ENCODE results near the gene PRKACA. TPM values are rescaled to one million over a fixed set of nuclear protein-coding genes. Genes with fewer than 3 reads are reported as not detected.

The PRKACA gene
- total RNA-seq, 1 donor from 2014 or later = 82.9 TPM

DNA sequence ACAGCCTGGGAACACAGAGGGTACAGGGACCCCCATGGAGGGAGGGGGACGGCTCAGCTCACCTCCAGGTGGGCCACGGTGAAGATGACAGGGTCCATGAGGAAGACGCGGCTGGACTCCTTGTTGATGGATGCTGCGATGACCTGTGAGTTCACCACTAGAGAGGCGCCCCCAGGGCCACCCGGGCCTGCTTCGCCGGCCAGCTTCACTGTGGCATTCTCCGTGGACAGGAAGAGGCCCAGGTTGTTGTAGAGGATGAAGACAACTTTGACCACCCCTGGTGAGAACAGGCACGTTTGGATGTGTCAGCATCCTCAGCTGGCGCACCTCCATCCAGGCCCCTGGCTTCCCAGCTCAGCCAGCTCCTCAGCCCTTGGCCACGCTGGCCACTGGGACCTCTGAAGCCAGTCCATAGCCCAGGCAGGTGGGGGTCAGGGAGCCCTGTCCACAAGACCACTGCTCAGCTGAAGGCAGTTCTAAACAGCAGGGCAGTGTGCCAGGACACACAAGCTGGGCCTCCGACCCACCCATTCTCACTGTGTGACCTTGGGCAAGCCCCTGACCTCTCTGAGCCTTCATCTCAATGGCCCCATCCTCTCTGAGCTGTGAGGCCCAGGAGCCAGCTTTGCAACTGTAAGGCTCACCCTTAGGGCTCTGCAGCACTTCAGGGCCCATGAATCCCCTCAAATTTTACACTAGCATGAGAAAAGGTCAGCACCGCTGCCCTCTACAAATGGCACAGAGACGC, 40.9 kb upstream of the PRKACA start:
- Mint-ChIP-seq H3K27me3 (ENCODE audit: unreplicated experiment) (peaks cover 11% of the 10 kb centered on the region), H3K9me3 (ENCODE audit: unreplicated experiment) (peaks cover 2% of the 10 kb centered on the region), H3K36me3 (ENCODE audit: unreplicated experiment) (peaks cover 4% of the 10 kb centered on the region), H3K4me3 (ENCODE audit: unreplicated experiment) (no peak overlapping the region), H3K4me1 (ENCODE audit: low read depth, unreplicated experiment) (peaks cover 9% of the 10 kb centered on the region), H3K27ac (ENCODE audit: unreplicated experiment) (no peak overlapping the region)
- DNase-seq = no peak
- TF ChIP-seq, protein P1, sequence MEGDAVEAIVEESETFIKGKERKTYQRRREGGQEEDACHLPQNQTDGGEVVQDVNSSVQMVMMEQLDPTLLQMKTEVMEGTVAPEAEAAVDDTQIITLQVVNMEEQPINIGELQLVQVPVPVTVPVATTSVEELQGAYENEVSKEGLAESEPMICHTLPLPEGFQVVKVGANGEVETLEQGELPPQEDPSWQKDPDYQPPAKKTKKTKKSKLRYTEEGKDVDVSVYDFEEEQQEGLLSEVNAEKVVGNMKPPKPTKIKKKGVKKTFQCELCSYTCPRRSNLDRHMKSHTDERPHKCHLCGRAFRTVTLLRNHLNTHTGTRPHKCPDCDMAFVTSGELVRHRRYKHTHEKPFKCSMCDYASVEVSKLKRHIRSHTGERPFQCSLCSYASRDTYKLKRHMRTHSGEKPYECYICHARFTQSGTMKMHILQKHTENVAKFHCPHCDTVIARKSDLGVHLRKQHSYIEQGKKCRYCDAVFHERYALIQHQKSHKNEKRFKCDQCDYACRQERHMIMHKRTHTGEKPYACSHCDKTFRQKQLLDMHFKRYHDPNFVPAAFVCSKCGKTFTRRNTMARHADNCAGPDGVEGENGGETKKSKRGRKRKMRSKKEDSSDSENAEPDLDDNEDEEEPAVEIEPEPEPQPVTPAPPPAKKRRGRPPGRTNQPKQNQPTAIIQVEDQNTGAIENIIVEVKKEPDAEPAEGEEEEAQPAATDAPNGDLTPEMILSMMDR (IDR thresholded peaks at IDR 0.05; ENCODE audit: partially characterized antibody, unreplicated experiment) = no peak

- Mint-ChIP-seq H3K4me1 (ENCODE audit: low read depth, unreplicated experiment) (peaks cover 14% of the 10 kb centered on the region), H3K4me3 (ENCODE audit: unreplicated experiment) (no peak overlapping the region), H3K27ac (ENCODE audit: unreplicated experiment) (no peak overlapping the region), H3K36me3 (ENCODE audit: unreplicated experiment) (peaks cover 4% of the 10 kb centered on the region), H3K9me3 (ENCODE audit: unreplicated experiment) (peaks cover 2% of the 10 kb centered on the region), H3K27me3 (ENCODE audit: unreplicated experiment) (peaks cover 13% of the 10 kb centered on the region)
- DNase-seq = no peak
- TF ChIP-seq, protein P1 (IDR thresholded peaks at IDR 0.05; ENCODE audit: partially characterized antibody, unreplicated experiment) = no peak
Measured at GRCh38 chr19:14156971-14157717, 39.6 kb upstream of the PRKACA start.

GRCh38 chr19:14156122-14156521, 38.6 kb upstream of the PRKACA start:
- TF ChIP-seq, protein P1 (IDR thresholded peaks at IDR 0.05; ENCODE audit: partially characterized antibody, unreplicated experiment) = no peak
- H3K27me3 Mint-ChIP-seq (ENCODE audit: unreplicated experiment) = peaks cover 12% of the 10 kb centered on the region
- no peak overlapping the region for H3K27ac Mint-ChIP-seq (ENCODE audit: unreplicated experiment)
- H3K9me3 Mint-ChIP-seq (ENCODE audit: unreplicated experiment) = peaks cover 2% of the 10 kb centered on the region
- peaks cover 14% of the 10 kb centered on the region for H3K4me1 Mint-ChIP-seq (ENCODE audit: low read depth, unreplicated experiment)
- peaks cover 4% of the 10 kb centered on the region for H3K36me3 Mint-ChIP-seq (ENCODE audit: unreplicated experiment)
- no peak overlapping the region for H3K4me3 Mint-ChIP-seq (ENCODE audit: unreplicated experiment)
- DNase-seq = no peak

DNA sequence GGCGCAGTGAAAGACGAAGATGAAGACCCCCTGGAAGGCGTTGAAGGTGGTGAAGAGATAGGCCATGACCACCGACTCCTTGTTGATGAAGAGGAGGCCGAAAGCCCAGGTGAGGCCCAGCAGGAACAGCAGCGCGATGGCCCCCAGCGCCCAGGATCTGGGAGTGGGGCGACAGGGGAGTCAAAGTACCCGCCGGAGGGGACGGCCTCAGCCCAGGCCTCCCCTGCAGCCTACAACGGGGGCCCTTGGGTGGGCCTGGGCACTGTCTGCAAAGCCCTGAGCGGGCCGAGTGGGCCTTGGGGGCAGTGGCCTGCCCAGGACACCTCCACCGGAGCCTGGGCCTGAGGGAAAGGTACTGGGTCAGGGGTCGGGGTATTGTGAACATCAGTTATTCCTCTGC, 37.8 kb upstream of the PRKACA start:
- peaks cover 2% of the 10 kb centered on the region for H3K9me3 Mint-ChIP-seq (ENCODE audit: unreplicated experiment)
- no peak overlapping the region for H3K27ac Mint-ChIP-seq (ENCODE audit: unreplicated experiment)
- peaks cover 9% of the 10 kb centered on the region for H3K4me1 Mint-ChIP-seq (ENCODE audit: low read depth, unreplicated experiment)
- H3K27me3 Mint-ChIP-seq (ENCODE audit: unreplicated experiment) = peaks cover 12% of the 10 kb centered on the region
- TF ChIP-seq, protein P1 (IDR thresholded peaks at IDR 0.05; ENCODE audit: partially characterized antibody, unreplicated experiment) = no peak
- peaks cover 4% of the 10 kb centered on the region for H3K36me3 Mint-ChIP-seq (ENCODE audit: unreplicated experiment)
- no peak for DNase-seq
- H3K4me3 Mint-ChIP-seq (ENCODE audit: unreplicated experiment) = no peak overlapping the region

DNA sequence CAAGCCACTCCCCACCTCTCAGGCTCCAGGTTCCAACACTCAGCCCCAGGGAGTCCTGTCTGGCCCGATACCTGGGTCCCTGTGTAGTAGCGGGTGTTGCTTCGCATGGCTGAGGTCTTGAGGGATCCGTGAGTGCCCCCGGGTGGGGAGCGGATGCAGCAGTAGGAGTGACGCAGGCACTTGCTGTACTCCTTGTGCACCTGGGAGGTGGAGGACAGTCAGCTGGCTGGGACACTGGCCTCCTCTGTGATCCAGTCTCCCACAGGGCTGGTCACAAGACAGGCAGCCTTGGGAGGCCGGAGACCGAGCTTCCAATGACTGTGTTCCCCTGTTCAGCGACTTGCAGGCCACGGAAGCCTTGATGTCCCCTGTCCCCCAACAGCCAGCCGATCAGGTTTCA, 35.2 kb upstream of the PRKACA start:
- no peak for DNase-seq
- peaks cover 15% of the 10 kb centered on the region for H3K27me3 Mint-ChIP-seq (ENCODE audit: unreplicated experiment)
- H3K9me3 Mint-ChIP-seq (ENCODE audit: unreplicated experiment) = peaks cover 4% of the 10 kb centered on the region
- peaks cover 4% of the 10 kb centered on the region for H3K36me3 Mint-ChIP-seq (ENCODE audit: unreplicated experiment)
- H3K4me1 Mint-ChIP-seq (ENCODE audit: low read depth, unreplicated experiment) = peaks cover 14% of the 10 kb centered on the region
- TF ChIP-seq, protein P1 (IDR thresholded peaks at IDR 0.05; ENCODE audit: partially characterized antibody, unreplicated experiment) = no peak
- peak overlapping the region; percentile 67 for H3K27ac Mint-ChIP-seq (ENCODE audit: unreplicated experiment)
- no peak overlapping the region for H3K4me3 Mint-ChIP-seq (ENCODE audit: unreplicated experiment)

All from glutamatergic neuron (in vitro differentiated cells).